SK-N-SH treated with all-trans-retinoic acid at 6 μM for 48 hours (cell line): ENCODE results near the gene APOL2.

ENCODE experiments used
- ATAC-seq: fragments of 200-7000 bp; cut with Tn5 transposase; 3 replicates; pipeline ENCODE4 v1.9.1; 2020; ENCODE audit warnings: mild to moderate bottlenecking, moderate library complexity
- ARNTL ChIP-seq: fragments of 450-650 bp; formaldehyde crosslinking; IDR thresholded peaks from 2 replicates; pipeline ENCODE4 v1.5.0; 2020; ENCODE audit warnings: low read depth, mild to moderate bottlenecking, moderate library complexity, borderline replicate concordance
- BACH2 ChIP-seq: fragments of 250-450 bp; sonication (Bioruptor Pico); IDR thresholded peaks from 2 replicates; pipeline ENCODE4 v1.9.0; 2021; ENCODE audit warnings: mild to moderate bottlenecking, borderline replicate concordance
- ESRRG ChIP-seq: fragments of 250-450 bp; sonication (Bioruptor Pico); IDR thresholded peaks from 2 replicates; pipeline ENCODE4 v1.6.1; 2021; ENCODE audit warnings: mild to moderate bottlenecking
- GLIS3 ChIP-seq: fragments of 250-450 bp; sonication (Bioruptor Pico); IDR thresholded peaks from 2 replicates; pipeline ENCODE4 v1.5.0; 2020; ENCODE audit warnings: mild to moderate bottlenecking, moderate library complexity
- ISL1 ChIP-seq: fragments of 250-450 bp; sonication (Bioruptor Pico); IDR thresholded peaks from 2 replicates; pipeline ENCODE4 v2.1.2; 2022; ENCODE audit warnings: mild to moderate bottlenecking, moderate library complexity
- OSR1 ChIP-seq: fragments of 250-450 bp; sonication (Bioruptor Pico); IDR thresholded peaks from 2 replicates; pipeline ENCODE4 v1.8.0; 2022; ENCODE audit warnings: moderate library complexity, mild to moderate bottlenecking, inconsistent platforms
- PPARA ChIP-seq: fragments of 250-450 bp; sonication (Bioruptor Pico); IDR thresholded peaks from 2 replicates; pipeline ENCODE4 v1.5.0; 2020; ENCODE audit warnings: mild to moderate bottlenecking, borderline replicate concordance
- RARB ChIP-seq: fragments of 250-450 bp; sonication (Bioruptor Pico); IDR thresholded peaks from 2 replicates; pipeline ENCODE4 v1.8.0; 2021; ENCODE audit warnings: mild to moderate bottlenecking, moderate library complexity
- TCF4 ChIP-seq: fragments of 250-450 bp; sonication (Bioruptor Pico); IDR thresholded peaks from 2 replicates; pipeline ENCODE4 v1.8.0; 2021; ENCODE audit warnings: mild to moderate bottlenecking, moderate library complexity, borderline replicate concordance
- TOX ChIP-seq: fragments of 250-450 bp; sonication (Bioruptor Pico); IDR thresholded peaks from 2 replicates; pipeline ENCODE4 v1.8.0; 2021; ENCODE audit warnings: mild to moderate bottlenecking, moderate library complexity, borderline replicate concordance
- ZC3H10 ChIP-seq: fragments of 250-450 bp; sonication (Bioruptor Pico); IDR thresholded peaks from 2 replicates; pipeline ENCODE4 v1.5.1; 2021; ENCODE audit warnings: mild to moderate bottlenecking, moderate library complexity
- ZFP3 ChIP-seq: fragments of 250-450 bp; sonication (Bioruptor Pico); IDR thresholded peaks from 2 replicates; pipeline ENCODE4 v1.5.0; 2020; ENCODE audit warnings: mild to moderate bottlenecking, moderate library complexity
- ZFP30 ChIP-seq: fragments of 450-650 bp; formaldehyde crosslinking; IDR thresholded peaks from 2 replicates; pipeline ENCODE4 v1.5.0; 2022; ENCODE audit warnings: mild to moderate bottlenecking, moderate library complexity
- ZNF565 ChIP-seq: fragments of 450-650 bp; formaldehyde crosslinking; conservative IDR thresholded peaks from 2 replicates; pipeline ENCODE4 v1.5.0; 2020; ENCODE audit warnings: low read depth, mild to moderate bottlenecking, moderate library complexity
- ZNF70 ChIP-seq: fragments of 450-650 bp; formaldehyde crosslinking; IDR thresholded peaks from 2 replicates; pipeline ENCODE4 v1.5.0; 2020; ENCODE audit warnings: mild to moderate bottlenecking, moderate library complexity
- ZNF8 ChIP-seq: fragments of 450-650 bp; formaldehyde crosslinking; IDR thresholded peaks from 2 replicates; pipeline ENCODE4 v1.5.0; 2020; ENCODE audit warnings: mild to moderate bottlenecking, moderate library complexity
- TF ChIP-seq, protein P1 (sequence below): fragments of 250-450 bp; sonication (Bioruptor Pico); IDR thresholded peaks from 2 replicates; pipeline ENCODE4 v1.8.0; 2020; ENCODE audit warnings: mild to moderate bottlenecking, moderate library complexity, borderline replicate concordance
- TF ChIP-seq, protein P2 (sequence below): fragments of 250-450 bp; sonication (Bioruptor Pico); IDR thresholded peaks from 2 replicates; pipeline ENCODE4 v1.5.1; 2020; ENCODE audit warnings: low read depth, mild to moderate bottlenecking, moderate library complexity
- TF ChIP-seq, protein P3 (sequence below): fragments of 250-450 bp; sonication (Bioruptor Pico); IDR thresholded peaks from 2 replicates; pipeline ENCODE4 v1.5.1; 2021; ENCODE audit warnings: mild to moderate bottlenecking, moderate library complexity
- TF ChIP-seq, protein P4 (sequence below): fragments of 250-450 bp; sonication (Bioruptor Pico); IDR thresholded peaks from 2 replicates; pipeline ENCODE4 v1.5.0; 2020; ENCODE audit warnings: mild to moderate bottlenecking, moderate library complexity
- TF ChIP-seq, protein P5 (sequence below): fragments of 250-450 bp; sonication (Bioruptor Pico); IDR thresholded peaks from 2 replicates; pipeline ENCODE4 v1.8.0; 2021; ENCODE audit warnings: low read depth, mild to moderate bottlenecking, moderate library complexity, borderline replicate concordance

APOL2 gene

DNA sequence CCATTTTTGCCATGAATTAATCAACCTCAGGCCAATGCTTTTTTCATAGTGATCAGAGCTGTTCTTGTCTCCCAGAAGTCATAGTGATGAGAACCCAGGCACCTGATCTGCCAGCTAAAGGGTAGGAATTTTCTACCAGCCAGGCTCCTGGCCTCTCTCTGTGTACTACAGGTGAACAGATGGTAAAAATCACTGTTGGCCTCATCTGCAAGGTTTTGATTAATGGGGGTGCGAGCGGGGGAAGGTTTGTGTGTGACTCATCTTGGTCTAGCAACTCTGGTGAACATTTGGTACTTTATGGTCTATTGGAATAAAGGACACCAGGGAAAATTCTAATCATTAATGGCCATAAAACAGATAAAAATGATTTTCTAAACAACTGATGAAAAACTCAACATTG, 23.3 kb downstream of the APOL2 start:
- no peak for TF ChIP-seq ARNTL
- TF ChIP-seq BACH2 (CRISPR knock-in tag), result no peak
- TF ChIP-seq, protein P1, sequence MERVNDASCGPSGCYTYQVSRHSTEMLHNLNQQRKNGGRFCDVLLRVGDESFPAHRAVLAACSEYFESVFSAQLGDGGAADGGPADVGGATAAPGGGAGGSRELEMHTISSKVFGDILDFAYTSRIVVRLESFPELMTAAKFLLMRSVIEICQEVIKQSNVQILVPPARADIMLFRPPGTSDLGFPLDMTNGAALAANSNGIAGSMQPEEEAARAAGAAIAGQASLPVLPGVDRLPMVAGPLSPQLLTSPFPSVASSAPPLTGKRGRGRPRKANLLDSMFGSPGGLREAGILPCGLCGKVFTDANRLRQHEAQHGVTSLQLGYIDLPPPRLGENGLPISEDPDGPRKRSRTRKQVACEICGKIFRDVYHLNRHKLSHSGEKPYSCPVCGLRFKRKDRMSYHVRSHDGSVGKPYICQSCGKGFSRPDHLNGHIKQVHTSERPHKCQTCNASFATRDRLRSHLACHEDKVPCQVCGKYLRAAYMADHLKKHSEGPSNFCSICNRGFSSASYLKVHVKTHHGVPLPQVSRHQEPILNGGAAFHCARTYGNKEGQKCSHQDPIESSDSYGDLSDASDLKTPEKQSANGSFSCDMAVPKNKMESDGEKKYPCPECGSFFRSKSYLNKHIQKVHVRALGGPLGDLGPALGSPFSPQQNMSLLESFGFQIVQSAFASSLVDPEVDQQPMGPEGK (CRISPR knock-in tag), result no peak
- TF ChIP-seq ISL1 (CRISPR knock-in tag), result no peak
- TF ChIP-seq ZFP30 (CRISPR knock-in tag), result no peak
- TF ChIP-seq, protein P2, sequence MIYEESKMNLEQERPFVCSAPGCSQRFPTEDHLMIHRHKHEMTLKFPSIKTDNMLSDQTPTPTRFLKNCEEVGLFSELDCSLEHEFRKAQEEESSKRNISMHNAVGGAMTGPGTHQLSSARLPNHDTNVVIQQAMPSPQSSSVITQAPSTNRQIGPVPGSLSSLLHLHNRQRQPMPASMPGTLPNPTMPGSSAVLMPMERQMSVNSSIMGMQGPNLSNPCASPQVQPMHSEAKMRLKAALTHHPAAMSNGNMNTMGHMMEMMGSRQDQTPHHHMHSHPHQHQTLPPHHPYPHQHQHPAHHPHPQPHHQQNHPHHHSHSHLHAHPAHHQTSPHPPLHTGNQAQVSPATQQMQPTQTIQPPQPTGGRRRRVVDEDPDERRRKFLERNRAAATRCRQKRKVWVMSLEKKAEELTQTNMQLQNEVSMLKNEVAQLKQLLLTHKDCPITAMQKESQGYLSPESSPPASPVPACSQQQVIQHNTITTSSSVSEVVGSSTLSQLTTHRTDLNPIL (CRISPR knock-in tag), result no peak
- TF ChIP-seq, protein P3, sequence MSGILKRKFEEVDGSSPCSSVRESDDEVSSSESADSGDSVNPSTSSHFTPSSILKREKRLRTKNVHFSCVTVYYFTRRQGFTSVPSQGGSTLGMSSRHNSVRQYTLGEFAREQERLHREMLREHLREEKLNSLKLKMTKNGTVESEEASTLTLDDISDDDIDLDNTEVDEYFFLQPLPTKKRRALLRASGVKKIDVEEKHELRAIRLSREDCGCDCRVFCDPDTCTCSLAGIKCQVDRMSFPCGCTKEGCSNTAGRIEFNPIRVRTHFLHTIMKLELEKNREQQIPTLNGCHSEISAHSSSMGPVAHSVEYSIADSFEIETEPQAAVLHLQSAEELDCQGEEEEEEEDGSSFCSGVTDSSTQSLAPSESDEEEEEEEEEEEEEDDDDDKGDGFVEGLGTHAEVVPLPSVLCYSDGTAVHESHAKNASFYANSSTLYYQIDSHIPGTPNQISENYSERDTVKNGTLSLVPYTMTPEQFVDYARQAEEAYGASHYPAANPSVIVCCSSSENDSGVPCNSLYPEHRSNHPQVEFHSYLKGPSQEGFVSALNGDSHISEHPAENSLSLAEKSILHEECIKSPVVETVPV, result no peak
- no peak for TF ChIP-seq ZC3H10
- no peak for TF ChIP-seq RARB (CRISPR knock-in tag)
- TF ChIP-seq, protein P4, sequence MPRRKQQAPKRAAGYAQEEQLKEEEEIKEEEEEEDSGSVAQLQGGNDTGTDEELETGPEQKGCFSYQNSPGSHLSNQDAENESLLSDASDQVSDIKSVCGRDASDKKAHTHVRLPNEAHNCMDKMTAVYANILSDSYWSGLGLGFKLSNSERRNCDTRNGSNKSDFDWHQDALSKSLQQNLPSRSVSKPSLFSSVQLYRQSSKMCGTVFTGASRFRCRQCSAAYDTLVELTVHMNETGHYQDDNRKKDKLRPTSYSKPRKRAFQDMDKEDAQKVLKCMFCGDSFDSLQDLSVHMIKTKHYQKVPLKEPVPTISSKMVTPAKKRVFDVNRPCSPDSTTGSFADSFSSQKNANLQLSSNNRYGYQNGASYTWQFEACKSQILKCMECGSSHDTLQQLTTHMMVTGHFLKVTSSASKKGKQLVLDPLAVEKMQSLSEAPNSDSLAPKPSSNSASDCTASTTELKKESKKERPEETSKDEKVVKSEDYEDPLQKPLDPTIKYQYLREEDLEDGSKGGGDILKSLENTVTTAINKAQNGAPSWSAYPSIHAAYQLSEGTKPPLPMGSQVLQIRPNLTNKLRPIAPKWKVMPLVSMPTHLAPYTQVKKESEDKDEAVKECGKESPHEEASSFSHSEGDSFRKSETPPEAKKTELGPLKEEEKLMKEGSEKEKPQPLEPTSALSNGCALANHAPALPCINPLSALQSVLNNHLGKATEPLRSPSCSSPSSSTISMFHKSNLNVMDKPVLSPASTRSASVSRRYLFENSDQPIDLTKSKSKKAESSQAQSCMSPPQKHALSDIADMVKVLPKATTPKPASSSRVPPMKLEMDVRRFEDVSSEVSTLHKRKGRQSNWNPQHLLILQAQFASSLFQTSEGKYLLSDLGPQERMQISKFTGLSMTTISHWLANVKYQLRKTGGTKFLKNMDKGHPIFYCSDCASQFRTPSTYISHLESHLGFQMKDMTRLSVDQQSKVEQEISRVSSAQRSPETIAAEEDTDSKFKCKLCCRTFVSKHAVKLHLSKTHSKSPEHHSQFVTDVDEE (CRISPR knock-in tag), result no peak
- TF ChIP-seq PPARA (CRISPR knock-in tag), result no peak
- no peak for TF ChIP-seq ZNF565
- TF ChIP-seq ZNF8 (CRISPR knock-in tag), result no peak
- TF ChIP-seq GLIS3, result no peak
- no peak for TF ChIP-seq ZNF70 (CRISPR knock-in tag)
- no peak for TF ChIP-seq TCF4
- no peak for TF ChIP-seq OSR1 (CRISPR knock-in tag)
- ATAC-seq, result no peak

DNA sequence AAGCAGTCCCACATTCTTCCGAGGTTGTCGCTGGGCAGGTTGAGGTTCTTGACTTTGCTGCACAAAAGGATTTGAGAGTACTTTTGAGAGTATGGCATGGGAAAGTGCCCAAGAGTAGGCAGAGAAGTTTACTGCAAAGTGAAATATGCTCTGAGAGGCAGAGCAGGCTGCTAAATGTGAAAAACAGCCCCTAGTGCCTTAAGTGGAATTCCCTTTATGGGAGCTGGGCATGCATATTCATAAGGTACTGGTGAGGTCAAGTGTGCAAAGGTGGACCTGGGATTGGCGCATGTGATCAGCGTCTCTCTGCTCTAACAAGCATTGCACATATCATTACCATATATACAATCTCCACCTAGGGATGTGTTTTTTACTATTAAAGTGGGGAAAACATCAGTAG, 25.7 kb downstream of the APOL2 start:
- ATAC-seq, result no peak
- TF ChIP-seq BACH2 (CRISPR knock-in tag) (no peak), TOX (CRISPR knock-in tag) (no peak), ZFP3 (CRISPR knock-in tag) (no peak), ZNF565 (no peak), TCF4 (no peak), GLIS3 (no peak), PPARA (CRISPR knock-in tag) (no peak), ESRRG (CRISPR knock-in tag) (no peak), OSR1 (CRISPR knock-in tag) (no peak), ZC3H10 (no peak)
- TF ChIP-seq, protein P1 (CRISPR knock-in tag), result no peak
- TF ChIP-seq, protein P2 (CRISPR knock-in tag), result no peak
- TF ChIP-seq, protein P4 (CRISPR knock-in tag), result no peak
- TF ChIP-seq, protein P5, sequence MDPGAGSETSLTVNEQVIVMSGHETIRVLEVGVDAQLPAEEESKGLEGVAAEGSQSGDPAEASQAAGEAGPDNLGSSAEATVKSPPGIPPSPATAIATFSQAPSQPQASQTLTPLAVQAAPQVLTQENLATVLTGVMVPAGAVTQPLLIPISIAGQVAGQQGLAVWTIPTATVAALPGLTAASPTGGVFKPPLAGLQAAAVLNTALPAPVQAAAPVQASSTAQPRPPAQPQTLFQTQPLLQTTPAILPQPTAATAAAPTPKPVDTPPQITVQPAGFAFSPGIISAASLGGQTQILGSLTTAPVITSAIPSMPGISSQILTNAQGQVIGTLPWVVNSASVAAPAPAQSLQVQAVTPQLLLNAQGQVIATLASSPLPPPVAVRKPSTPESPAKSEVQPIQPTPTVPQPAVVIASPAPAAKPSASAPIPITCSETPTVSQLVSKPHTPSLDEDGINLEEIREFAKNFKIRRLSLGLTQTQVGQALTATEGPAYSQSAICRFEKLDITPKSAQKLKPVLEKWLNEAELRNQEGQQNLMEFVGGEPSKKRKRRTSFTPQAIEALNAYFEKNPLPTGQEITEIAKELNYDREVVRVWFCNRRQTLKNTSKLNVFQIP (CRISPR knock-in tag), result no peak
